Thymus (tissue), 11 donors: ENCODE measurements around the gene ATP10B. TPM values are rescaled to one million over a fixed set of nuclear protein-coding genes. Genes with fewer than 3 reads are reported as not detected.

Experiments used
- DNase-seq, 9 donors: peaks; one replicate each; pipeline ENCODE4 v3.0.0-alpha.2; 2013; ENCODE audit warnings: low spot score in 9 of 9, low read depth in 6 of 9, missing footprints in 1 of 9
- H3K27ac ChIP-seq, 2 donors: one replicate each; pipeline ENCODE4 v1.5.1; 2013; ENCODE audit warnings: control low read depth in 1 of 2, low read depth in 1 of 2, low read length in 1 of 2, mild to moderate bottlenecking in 1 of 2, moderate library complexity in 1 of 2
- H3K27me3 ChIP-seq, 2 donors: one replicate each; pipeline ENCODE4 v1.5.1; 2013; ENCODE audit warnings: low read length in 1 of 2; ENCODE audit not compliant: control insufficient read depth in 2 of 2, insufficient read depth in 1 of 2
- H3K36me3 ChIP-seq, 2 donors: one replicate each; pipeline ENCODE4 v1.5.1; 2013; ENCODE audit warnings: low read length in 1 of 2, mild to moderate bottlenecking in 1 of 2, moderate library complexity in 1 of 2; ENCODE audit not compliant: control insufficient read depth in 2 of 2, insufficient read depth in 2 of 2
- H3K4me1 ChIP-seq, 2 donors: one replicate each; pipeline ENCODE4 v1.5.1; 2013; ENCODE audit warnings: low read length in 2 of 2; ENCODE audit not compliant: control insufficient read depth in 2 of 2, insufficient read depth in 2 of 2
- H3K4me3 ChIP-seq, 2 donors: one replicate each; pipeline ENCODE4 v1.5.1; 2013; ENCODE audit warnings: low read length in 2 of 2, control low read depth in 1 of 2, mild to moderate bottlenecking in 1 of 2
- H3K9me3 ChIP-seq, 2 donors: one replicate each; pipeline ENCODE4 v1.5.1; 2013; ENCODE audit warnings: low read length in 1 of 2, mild to moderate bottlenecking in 1 of 2; ENCODE audit not compliant: control insufficient read depth in 2 of 2, insufficient read depth in 1 of 2
- WGBS: extraction: QIAGEN DNeasy Blood & Tissue Kit; methylation state at CpG from one replicate; pipeline ENCODE4 v1.1.7; 2013; 5-methylcytosine and 5-hydroxymethylcytosine counted together
- polyA plus RNA-seq: library from polyadenylated mRNA; stranded (reverse); fragments of 200-250 nt; gene quantifications from one replicate; pipeline ENCODE4 v1.2.3, GENCODE V29; 2013
- total RNA-seq: library from RNA; stranded (reverse); fragments of 120-200 nt; gene quantifications from one replicate; pipeline ENCODE4 v1.2.4, GENCODE V29; 2013
- donor health status: healthy.

The ATP10B gene
- total and polyA plus RNA-seq, 2 donors = 2.6 to 10.1 TPM

GRCh38 chr5:160626322-160626721 lies 225.7 kb downstream of the ATP10B start:
- H3K9me3 ChIP-seq = no peaks in the 10 kb centered on the region
- H3K27me3 ChIP-seq = no peaks in the 10 kb centered on the region
- no peak overlapping the region for H3K27ac ChIP-seq
- H3K36me3 ChIP-seq = no peaks in the 10 kb centered on the region
- 95% methylated on average over 7 of the region's 7 CpGs for WGBS
- no peaks in the 10 kb centered on the region for H3K4me1 ChIP-seq
- no peak overlapping the region for H3K4me3 ChIP-seq
- DNase-seq = no peak

GRCh38 chr5:160621526-160621925 lies 230.5 kb downstream of the ATP10B start:
- Histone ChIP-seq H3K36me3 (no peaks in the 10 kb centered on the region), H3K4me3 (no peak overlapping the region), H3K9me3 (no peaks in the 10 kb centered on the region), H3K27ac (no peak overlapping the region), H3K27me3 (no peaks in the 10 kb centered on the region), H3K4me1 (no peaks in the 10 kb centered on the region)
- WGBS = 99% methylated on average over 1 of the region's 1 CpG
- no peak for DNase-seq

- Histone ChIP-seq H3K27me3 (no peaks in the 10 kb centered on the region), H3K27ac (no peak overlapping the region), H3K4me3 (no peak overlapping the region), H3K9me3 (no peaks in the 10 kb centered on the region), H3K36me3 (no peaks in the 10 kb centered on the region), H3K4me1 (no peaks in the 10 kb centered on the region)
- WGBS = 94% methylated on average over 9 of the region's 9 CpGs
- no peak for DNase-seq
These were observed 231.6 kb downstream of the ATP10B start for GRCh38 chr5:160620401-160620800.

- no peaks in the 10 kb centered on the region for H3K27me3 ChIP-seq
- no peak overlapping the region for H3K27ac ChIP-seq
- H3K4me3 ChIP-seq = no peak overlapping the region
- DNase-seq = no peak
- H3K4me1 ChIP-seq = no peaks in the 10 kb centered on the region
- no peaks in the 10 kb centered on the region for H3K9me3 ChIP-seq
- no peaks in the 10 kb centered on the region for H3K36me3 ChIP-seq
- 86% methylated on average over 3 of the region's 3 CpGs for WGBS
These were observed 232.6 kb downstream of the ATP10B start for GRCh38 chr5:160619381-160619780.

GRCh38 chr5:160618286-160618685 lies 233.7 kb downstream of the ATP10B start:
- Histone ChIP-seq H3K4me3 (no peak overlapping the region), H3K4me1 (no peaks in the 10 kb centered on the region), H3K27me3 (no peaks in the 10 kb centered on the region), H3K27ac (no peak overlapping the region), H3K36me3 (no peaks in the 10 kb centered on the region), H3K9me3 (no peaks in the 10 kb centered on the region)
- no peak for DNase-seq
- 71% methylated on average over 1 of the region's 1 CpG for WGBS

- no peaks in the 10 kb centered on the region for H3K9me3 ChIP-seq
- H3K4me1 ChIP-seq = no peaks in the 10 kb centered on the region
- H3K4me3 ChIP-seq = no peak overlapping the region
- no peak overlapping the region for H3K27ac ChIP-seq
- WGBS = 92% methylated on average over 4 of the region's 4 CpGs
- no peaks in the 10 kb centered on the region for H3K36me3 ChIP-seq
- no peak for DNase-seq
- H3K27me3 ChIP-seq = no peaks in the 10 kb centered on the region
These were observed 235.1 kb downstream of the ATP10B start for GRCh38 chr5:160616712-160617497.

- Histone ChIP-seq H3K9me3 (no peaks in the 10 kb centered on the region), H3K4me1 (no peaks in the 10 kb centered on the region), H3K4me3 (no peak overlapping the region), H3K36me3 (no peaks in the 10 kb centered on the region), H3K27ac (no peak overlapping the region), H3K27me3 (no peaks in the 10 kb centered on the region)
- 95% methylated on average over 3 of the region's 3 CpGs for WGBS
- DNase-seq = no peak
These were observed 237.9 kb downstream of the ATP10B start for GRCh38 chr5:160614136-160614535.

GRCh38 chr5:160605266-160605665 lies 246.7 kb downstream of the ATP10B start:
- H3K27me3 ChIP-seq = no peaks in the 10 kb centered on the region
- DNase-seq = no peak
- H3K36me3 ChIP-seq = no peaks in the 10 kb centered on the region
- no peak overlapping the region for H3K27ac ChIP-seq
- H3K9me3 ChIP-seq = no peaks in the 10 kb centered on the region
- no peak overlapping the region for H3K4me3 ChIP-seq
- WGBS = 77% methylated on average over 2 of the region's 2 CpGs
- no peaks in the 10 kb centered on the region for H3K4me1 ChIP-seq

GRCh38 chr5:160604484-160604883 lies 247.5 kb downstream of the ATP10B start:
- H3K27ac ChIP-seq = no peak overlapping the region
- no peaks in the 10 kb centered on the region for H3K36me3 ChIP-seq
- 89% methylated on average over 4 of the region's 4 CpGs for WGBS
- no peaks in the 10 kb centered on the region for H3K27me3 ChIP-seq
- no peaks in the 10 kb centered on the region for H3K9me3 ChIP-seq
- DNase-seq = no peak
- H3K4me3 ChIP-seq = no peak overlapping the region
- no peaks in the 10 kb centered on the region for H3K4me1 ChIP-seq
